ENCODE data around the gene NFATC1.

The NFATC1 gene

GRCh38 chr18:79578396-79579260, 182.9 kb downstream of the NFATC1 start:
- no peak for DNase-seq

Data from SW 1271 (cell line).